Brain microvascular endothelial cell (primary cell): Measurements from ENCODE around the gene PIGT.
A peak's percentile ranks its signal among the peaks of the same experiment; 100 is the strongest.

Source experiments
- DNase-seq: peaks from one replicate; pipeline ENCODE4 v3.0.0-alpha.2; 2020
- H3K27ac ChIP-seq: fragments of 250-450 bp; sonication (Bioruptor Pico); 2 replicates; pipeline ENCODE4 v1.5.1; 2020; ENCODE audit warnings: mild to moderate bottlenecking, moderate library complexity
- H3K27me3 ChIP-seq: fragments of 250-450 bp; sonication (Bioruptor Pico); replicated peaks from 2 replicates; pipeline ENCODE4 v1.5.1; 2020; ENCODE audit warnings: mild to moderate bottlenecking
- H3K36me3 ChIP-seq: fragments of 250-450 bp; sonication (Bioruptor Pico); replicated peaks from 2 replicates; pipeline ENCODE4 v1.5.1; 2020; ENCODE audit warnings: mild to moderate bottlenecking
- H3K4me3 ChIP-seq: 2 replicates; pipeline ENCODE4 v1.5.1; 2011; ENCODE audit warnings: low read depth, mild to moderate bottlenecking, control low read depth, low read length, moderate library complexity
- CTCF ChIP-seq: IDR thresholded peaks from 2 replicates; pipeline ENCODE4 v1.5.1; 2011; ENCODE audit warnings: low read depth, mild to moderate bottlenecking, moderate library complexity, low read length, control low read depth, inconsistent platforms; ENCODE audit errors: missing control alignments
- in situ Hi-C: cut with HindIII; loops from 2 replicates; pipeline ENCODE4 v1.10.0; 2017; ENCODE audit warnings: low sequenced_read_pairs, low pct_ligation_motif_present

The PIGT gene

DNA sequence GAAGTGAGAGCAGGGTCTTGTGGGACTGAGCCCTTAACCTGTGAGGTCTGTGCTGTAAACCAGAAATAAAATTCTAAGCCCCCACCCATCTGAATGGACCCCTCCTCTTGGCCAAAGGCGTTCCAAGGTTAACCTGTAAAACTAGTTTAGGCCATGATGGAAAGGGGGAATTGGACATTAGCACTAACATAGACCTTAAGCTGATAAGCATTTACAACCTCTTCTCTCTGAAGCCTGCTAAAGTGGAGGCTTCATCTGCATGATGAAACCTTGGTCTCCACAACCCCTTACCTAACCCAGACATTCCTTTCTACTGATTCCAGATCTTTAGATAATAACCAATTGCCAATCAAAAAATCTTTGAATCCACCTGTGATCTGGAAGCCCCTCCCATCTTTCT lies 25.8 kb downstream of the PIGT start:
- Histone ChIP-seq H3K36me3 (no peaks in the 10 kb centered on the region), H3K27ac (no peak overlapping the region), H3K4me3 (no peak overlapping the region), H3K27me3 (no peaks in the 10 kb centered on the region)
- no peak for TF ChIP-seq CTCF
- in situ Hi-C loops: no loop called here
- no peak for DNase-seq

DNA sequence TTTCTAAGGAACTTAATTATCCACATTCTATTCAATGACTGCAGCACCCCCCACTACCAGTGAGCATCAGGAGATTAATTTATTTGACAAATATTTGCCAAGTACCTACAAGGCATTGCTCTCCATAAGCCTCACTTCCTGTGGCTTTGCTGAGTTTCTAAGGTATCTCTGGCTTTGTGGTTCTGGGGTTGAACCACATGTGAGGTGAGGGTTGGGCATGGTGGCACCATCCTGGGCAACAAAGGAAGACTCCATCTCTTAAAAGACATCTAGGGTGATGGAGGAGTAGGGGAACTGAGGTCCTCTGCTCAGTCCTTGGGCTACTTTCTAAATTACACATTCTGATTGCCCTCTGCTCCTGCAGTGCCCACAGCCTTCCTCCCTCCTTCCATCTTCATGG lies 28.1 kb downstream of the PIGT start:
- no peak overlapping the region for H3K27ac ChIP-seq
- H3K4me3 ChIP-seq: no peak overlapping the region
- H3K36me3 ChIP-seq: no peaks in the 10 kb centered on the region
- no peak for DNase-seq
- TF ChIP-seq CTCF: no peak
- in situ Hi-C loops: no loop called here
- no peaks in the 10 kb centered on the region for H3K27me3 ChIP-seq

DNA sequence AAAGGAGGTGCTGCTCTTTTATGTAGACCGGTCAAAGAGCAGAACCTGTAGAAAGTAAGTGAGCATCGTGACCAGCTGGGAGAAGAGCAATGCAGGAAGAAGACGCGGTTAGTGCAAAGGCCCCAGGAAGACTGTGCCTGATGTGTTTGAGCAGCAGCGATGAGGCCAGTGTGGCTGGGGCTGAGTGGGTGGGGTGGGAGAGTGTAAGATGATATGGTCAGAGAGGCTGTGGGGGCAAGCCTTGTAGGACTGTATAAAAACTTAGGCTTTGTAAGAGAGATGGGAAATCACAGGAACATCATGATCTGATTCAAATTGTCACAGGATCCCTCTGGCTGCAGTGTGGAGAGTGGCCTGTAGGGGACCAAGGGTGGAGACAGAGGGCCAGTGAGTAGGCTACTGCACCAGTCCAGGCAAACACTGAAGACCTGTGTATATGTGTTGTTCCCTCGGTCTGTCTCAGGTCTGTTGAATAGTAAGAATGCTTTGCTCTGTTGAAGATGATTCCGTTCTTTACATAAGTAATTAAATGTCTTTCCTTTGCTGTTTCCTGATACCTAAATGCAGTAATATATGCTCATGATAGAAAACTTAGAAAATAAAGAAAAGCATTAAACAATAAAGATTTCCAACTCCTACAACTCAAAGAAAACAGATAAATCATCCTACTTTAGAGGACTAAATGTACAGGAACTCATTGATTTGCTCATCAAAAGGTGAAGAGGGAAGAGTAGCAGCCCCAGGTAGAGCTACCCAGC lies 30.0 kb downstream of the PIGT start:
- Histone ChIP-seq H3K27me3 (no peaks in the 10 kb centered on the region), H3K36me3 (no peaks in the 10 kb centered on the region), H3K4me3 (no peak overlapping the region), H3K27ac (no peak overlapping the region)
- no peak for DNase-seq
- TF ChIP-seq CTCF: peak; percentile 80
- in situ Hi-C loops: no loop called here

GRCh38 chr20:45448270-45448669 lies 32.3 kb downstream of the PIGT start:
- Histone ChIP-seq H3K27ac (no peak overlapping the region), H3K36me3 (no peaks in the 10 kb centered on the region), H3K27me3 (no peaks in the 10 kb centered on the region), H3K4me3 (no peak overlapping the region)
- in situ Hi-C loops: no loop called here
- no peak for DNase-seq
- TF ChIP-seq CTCF: no peak

GRCh38 chr20:45449528-45449927 lies 33.6 kb downstream of the PIGT start:
- Histone ChIP-seq H3K27ac (no peak overlapping the region), H3K4me3 (no peak overlapping the region), H3K27me3 (no peaks in the 10 kb centered on the region), H3K36me3 (no peaks in the 10 kb centered on the region)
- TF ChIP-seq CTCF: no peak
- DNase-seq: no peak
- in situ Hi-C loops: no loop called here

DNA sequence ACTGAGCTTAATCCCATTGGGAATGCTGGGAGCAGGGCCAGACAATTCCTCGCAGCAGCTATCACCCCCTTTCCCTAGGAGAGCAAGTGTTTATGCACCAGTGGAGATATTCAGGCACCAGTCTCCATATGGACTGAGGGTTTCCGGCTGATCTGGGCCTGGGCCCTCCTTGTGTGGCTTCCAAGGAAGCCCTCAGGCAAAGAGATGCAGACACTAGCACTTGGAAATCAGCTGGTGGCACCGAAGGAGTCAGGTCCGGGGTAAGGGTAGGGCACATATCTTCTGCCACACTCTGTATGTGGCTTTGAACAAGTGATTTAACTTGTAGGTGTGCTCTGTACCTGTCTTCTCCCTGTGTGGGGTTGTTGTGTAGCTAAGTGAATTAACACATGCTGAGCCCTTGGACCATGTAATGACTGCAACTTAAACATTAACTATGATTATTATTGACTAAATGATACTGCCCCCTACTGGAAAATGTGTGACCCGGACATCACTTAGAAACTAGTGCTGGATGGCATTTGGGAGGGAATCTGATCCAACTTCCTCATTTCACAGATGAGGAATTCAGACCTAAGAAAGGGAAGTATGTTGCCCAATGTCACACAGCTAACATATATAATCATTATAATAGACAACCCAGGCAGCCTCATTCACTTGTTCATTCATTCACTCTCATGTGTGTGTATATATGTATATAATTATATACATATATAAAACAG lies 34.3 kb downstream of the PIGT start:
- Histone ChIP-seq H3K27ac (no peak overlapping the region), H3K36me3 (no peaks in the 10 kb centered on the region), H3K27me3 (no peaks in the 10 kb centered on the region), H3K4me3 (no peak overlapping the region)
- in situ Hi-C loops: no loop called here
- TF ChIP-seq CTCF: peak; percentile 73
- DNase-seq: peak; percentile 27
